Measurements from ENCODE around the gene EPB41.
"Not testable (repeated sequence)": the region's sequence is repeated elsewhere in the genome, so short reads cannot be mapped to it uniquely, and the experiment has no call there.

EPB41 gene

DNA sequence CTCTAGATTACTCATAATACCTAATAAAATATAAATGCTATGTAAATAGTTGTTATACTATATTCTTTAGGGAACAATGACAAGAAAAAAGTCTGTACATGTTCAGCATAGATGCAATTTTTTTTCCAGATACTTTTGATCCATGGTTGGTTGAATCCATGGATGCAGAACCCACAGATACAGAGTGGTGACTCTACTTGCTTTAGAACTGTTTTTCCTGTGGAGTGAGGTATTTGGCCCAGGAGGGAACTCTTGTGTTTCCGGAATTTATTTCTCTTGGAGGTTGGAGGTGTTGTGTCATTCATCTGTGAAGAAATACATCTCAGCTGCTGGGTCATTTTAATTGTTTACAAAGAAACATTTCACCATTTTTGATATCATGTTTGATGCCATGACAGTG, 180.6 kb downstream of the EPB41 start:
- no peak overlapping the region for H3K4me3 ChIP-seq (ENCODE audit: low read depth, low read length)

DNA sequence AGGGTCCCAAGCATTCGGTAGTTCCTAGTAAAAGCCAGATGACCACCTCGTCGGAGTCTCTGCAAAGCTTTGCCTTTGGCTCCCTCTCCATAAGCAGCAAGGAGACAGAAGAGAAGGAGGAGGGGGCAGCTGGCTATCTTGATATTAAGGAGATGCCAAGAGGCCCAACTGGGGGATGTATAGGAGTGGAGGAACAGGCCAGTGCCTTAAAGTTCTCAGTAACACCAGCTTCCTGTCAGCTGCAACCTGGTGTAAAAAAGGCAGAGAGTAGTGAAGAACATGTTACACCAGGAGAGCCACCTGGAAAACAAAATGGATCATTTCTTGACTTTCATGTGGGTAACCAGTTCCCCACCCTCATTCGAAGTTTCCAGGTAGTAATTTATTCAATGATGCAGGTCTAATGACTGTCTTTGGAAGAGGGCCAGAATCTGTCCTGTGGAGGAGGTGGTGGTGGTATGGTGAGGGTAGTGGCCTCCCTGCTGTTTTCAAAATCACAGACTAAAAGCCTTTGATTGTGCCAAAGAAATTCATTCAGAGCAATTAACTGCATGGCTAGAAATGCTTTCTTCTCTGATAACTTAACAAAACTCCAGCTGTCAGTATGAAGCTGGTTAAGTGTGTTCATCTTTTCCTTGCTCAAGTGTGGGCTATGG, 182.0 kb downstream of the EPB41 start:
- no peak overlapping the region for H3K4me3 ChIP-seq (ENCODE audit: low read depth, low read length)

DNA sequence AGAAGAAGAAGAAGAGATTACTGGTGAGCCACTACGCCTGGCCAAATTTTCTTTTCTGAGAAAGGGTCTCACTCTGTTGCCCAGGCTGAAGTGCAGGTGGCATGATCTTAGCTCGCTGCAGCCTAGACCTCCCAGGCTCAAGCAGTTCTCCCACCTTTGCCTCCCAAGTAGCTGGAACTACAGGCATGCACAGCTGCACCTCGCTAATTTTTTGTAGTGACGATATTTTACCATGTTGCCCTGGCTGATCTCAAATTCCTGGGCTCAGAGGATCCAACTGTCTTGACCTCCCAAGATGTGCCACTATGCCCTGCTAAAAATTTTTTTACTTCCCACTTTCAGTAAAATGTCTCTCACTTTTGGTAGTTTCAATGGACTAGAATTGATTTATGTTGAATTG, 184.9 kb downstream of the EPB41 start:
- no peak overlapping the region for H3K4me3 ChIP-seq (ENCODE audit: low read depth, low read length)

DNA sequence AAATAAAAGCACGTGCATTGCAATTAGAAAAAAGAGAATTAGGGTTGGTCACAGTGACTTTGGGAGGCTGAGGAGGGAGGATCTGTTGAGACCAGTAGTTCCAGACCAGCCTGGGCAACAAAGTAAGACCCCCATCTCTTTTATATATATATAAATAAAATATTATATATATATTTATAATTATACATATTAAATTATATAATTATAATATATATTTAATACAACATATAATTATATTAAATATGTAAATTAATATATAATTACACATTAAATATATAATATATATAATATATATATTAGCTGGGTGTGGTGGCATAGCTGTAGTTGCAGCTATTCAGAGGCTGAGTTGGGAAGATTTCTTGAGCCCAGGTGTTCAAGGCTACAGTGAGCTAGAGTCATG, 186.1 kb downstream of the EPB41 start:
- no peak overlapping the region for H3K4me3 ChIP-seq (ENCODE audit: low read depth, low read length)

DNA sequence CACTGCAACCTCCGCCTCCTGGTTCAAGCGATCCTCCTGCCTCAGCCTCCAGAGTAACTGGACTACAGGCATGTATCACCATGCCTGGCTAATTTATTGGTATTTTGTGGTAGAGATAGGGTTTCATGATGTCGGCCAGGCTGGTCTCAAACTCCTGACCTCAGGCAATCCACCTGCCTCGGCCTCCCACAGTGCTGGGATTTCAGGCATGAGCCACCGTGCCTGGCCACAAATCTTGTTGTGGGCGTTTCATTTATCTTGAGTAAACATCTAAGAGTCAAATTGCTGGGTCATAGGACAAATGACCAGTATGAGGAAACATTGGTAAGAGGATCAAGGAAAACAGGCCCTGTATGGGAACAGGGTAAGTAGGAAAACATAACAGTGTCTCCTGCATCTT, 191.5 kb downstream of the EPB41 start:
- H3K4me3 ChIP-seq (ENCODE audit: low read depth, low read length) = no peak overlapping the region

DNA sequence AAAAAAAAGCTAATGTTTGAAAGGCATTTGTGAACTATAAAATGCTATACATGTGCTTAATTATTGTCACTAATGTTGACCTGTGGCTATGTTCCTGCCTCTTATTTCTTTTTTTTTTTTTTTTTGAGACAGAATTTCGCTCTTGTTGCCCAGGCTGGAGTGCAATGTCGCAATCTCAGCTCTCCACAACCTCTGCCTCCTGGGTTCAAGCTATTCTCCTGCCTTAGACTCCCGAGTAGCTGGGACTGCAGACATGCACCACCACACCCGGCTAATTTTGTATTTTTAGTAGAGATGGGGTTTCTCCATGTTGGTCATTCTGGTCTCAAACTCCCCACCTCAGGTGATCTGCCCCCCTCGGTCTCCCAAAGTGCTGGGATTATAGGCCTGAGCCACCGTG, 193.7 kb downstream of the EPB41 start:
- not testable (repeated sequence) for H3K4me3 ChIP-seq (ENCODE audit: low read depth, low read length)

DNA sequence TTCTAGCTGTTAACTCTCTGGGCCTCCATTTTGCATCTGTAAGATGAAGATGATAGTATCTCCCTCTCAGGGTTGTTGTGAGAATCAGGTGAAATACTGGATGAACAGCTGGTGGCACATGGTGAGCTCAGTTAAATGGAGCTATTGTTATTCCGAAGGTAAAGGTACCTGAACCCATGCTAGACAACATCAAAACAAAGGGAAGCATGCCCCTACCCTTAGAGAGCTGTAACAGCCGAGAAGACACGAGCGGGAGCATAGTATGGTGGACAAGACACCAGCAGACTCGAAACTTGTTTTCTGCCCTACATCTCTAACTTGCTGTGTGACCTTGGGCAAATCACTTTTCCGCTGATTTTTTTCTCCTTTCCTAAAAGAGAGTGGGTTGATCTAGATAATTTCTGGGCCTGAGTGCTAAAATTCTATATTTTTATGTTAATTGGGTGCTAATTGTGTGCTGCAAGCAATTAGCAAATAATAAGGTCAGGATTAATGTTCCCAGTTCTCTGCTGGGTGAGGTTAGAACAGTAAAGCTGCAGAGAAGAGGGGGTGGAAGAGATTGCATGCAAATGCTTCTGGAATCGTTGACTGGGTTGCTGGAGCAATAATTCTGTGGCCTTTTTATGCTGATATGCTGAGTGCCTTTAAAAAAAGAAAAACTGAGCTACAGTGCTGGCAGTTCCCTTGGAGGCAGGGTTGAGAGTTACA, 198.5 kb downstream of the EPB41 start:
- H3K4me3 ChIP-seq (ENCODE audit: low read depth, low read length) = no peak overlapping the region

DNA sequence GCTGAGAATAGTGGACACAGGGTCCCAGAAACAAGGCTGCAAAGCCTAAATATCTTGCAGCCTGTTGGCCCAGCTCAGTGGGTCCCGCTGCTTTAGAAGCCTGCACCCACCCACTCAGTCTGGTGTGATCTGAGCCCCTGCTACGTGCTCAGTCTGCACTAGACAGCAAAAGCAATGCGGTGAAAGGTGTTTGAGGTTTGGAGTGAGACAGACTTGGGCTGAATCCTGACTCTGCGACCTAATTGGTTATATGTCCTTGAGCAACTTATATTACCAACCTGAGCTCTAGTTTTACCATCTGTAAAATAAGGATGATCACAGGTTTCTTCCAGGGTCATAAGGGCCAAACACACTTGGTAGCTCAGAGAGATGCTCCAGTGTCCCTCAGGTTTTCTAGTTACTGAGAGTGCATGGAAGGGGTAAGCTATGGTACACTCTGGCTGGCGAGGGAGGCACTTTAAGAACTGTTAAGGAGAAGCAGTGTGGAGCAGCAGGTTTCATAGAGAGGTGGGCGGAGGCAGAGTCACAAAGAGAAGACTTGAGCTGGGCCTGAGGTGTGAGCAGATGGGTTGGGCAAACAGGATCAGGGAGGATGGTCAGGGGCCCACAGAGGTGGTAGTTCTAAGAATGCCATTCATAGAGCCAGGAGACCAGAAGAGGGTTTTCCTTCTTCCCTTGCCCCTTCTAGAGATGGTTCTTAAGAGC, 199.2 kb downstream of the EPB41 start:
- no peak overlapping the region for H3K4me3 ChIP-seq (ENCODE audit: low read depth, low read length)

DNA sequence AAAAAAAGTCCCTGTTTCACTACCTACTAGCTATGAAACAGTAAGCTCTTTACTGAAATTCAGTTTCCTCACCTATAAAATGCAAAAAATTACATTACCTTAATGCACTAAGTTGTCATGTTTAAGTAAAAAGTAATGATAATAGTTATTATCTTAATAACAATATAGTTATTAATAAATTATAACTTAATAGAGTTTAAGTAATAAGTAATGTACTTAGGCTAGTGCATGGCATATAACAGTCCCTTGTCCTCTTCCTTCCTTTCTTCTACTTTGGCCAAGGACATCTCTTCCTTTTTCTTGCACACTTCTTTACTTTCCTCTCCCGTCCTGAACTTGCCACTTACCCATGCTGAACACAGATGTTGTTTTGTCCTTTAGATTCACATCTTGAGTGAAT, 200.3 kb downstream of the EPB41 start:
- H3K4me3 ChIP-seq (ENCODE audit: low read depth, low read length) = no peak overlapping the region

DNA sequence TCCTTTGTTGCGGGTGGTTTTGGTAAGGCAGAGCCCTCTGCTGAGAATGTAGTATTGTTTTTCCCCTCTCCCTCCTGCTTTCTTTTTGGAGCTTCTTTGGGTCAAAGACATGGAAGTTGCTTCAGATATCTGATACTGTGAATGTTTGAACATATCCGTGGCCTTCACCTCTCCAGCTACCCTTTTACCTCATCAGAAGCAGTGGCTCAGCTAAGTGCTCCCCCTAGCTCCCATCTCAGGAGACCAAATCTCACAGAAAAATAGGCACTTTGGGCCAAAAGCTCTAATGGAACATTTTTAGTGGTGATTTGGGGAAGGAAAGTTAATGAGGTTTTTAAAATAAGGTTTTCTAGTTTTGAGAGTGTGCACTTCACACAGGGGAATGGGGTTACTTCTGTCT, 203.0 kb downstream of the EPB41 start:
- no peak overlapping the region for H3K4me3 ChIP-seq (ENCODE audit: low read depth, low read length)

DNA sequence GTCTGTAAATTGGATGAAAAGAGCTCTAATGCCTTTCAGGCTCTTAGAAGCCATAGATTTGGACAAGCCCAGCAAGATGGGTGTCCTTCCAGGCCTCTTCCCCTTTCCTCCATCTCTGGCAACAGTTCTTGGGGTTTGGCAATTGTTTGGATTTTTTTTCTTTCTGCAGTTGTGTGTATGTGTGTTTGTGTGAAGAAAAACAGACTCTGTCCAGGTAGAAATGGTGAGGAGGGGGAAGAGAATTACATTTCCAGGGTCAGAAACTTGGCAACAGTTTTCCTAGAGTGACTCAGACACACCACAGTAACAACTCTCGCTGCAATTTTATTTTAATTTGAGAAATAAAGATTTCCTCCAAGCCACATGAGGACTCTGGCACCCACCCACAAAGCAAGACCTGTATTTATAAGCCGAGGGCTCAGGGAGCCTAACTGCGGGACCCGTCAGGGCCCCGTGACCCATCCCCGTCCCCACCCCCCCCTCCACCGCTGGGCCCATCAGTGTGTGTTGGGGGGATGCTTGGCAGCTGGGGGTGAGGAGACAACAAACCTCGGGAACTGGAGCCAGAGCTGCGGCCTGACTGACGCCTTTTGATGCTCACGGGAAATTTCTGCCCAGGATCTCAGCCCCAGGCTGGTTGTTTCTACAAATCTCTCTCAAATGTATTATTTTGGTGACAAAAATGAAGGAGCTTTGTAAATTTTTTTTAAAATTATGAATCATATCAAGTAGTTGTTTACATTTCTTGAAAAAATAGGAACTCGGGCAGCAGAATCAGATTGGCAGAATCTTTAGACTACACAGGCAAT, 205.0 kb downstream of the EPB41 start:
- H3K4me3 ChIP-seq (ENCODE audit: low read depth, low read length) = no peak overlapping the region

DNA sequence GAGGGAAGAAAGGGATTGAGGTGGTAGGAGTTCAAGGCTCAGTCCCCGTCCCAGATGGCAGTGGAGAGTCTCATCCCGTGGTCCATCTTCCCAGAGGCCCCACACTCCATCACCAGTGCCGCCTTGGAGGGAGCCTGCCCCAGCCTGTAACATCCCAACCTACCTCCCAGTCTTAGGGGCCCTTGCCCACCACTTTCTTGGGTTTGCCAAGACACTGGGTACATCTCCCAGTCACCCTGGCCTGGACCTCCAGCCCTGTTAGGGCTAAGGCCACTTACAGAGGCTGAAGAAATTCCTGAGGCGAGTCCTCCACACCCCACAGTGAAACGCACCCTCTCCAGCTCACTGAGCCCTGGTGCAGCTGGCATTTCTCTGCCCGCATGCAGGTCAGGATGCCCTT, 206.0 kb downstream of the EPB41 start:
- H3K4me3 ChIP-seq (ENCODE audit: low read depth, low read length) = no peak overlapping the region

DNA sequence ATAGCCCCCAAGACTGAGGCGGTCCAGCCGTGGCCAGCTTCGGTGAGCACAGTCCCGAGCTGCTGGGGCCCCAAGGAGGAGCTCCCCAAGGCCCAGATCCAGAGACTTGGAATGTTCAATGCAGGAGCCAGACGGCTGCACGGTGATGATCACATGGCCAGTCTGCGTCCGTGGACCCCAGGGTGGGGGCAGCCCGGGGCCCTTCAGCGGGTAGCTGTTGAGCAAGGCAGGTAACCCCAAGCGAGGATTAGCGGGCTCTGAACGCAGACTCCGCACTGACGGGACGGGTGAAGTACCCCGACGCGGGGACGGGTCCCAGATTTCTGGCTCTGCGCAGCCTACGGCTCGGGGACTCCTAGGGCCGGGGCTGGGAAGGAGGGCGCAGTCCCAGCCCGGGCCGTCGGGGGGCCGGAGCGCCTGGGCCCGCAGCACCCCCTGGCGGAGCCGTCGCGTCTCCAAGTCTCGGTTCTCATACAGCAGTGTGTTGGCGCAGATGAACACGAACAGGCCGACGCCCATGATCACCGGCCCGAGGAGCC, 206.6 kb downstream of the EPB41 start:
- no peak overlapping the region for H3K4me3 ChIP-seq (ENCODE audit: low read depth, low read length)

DNA sequence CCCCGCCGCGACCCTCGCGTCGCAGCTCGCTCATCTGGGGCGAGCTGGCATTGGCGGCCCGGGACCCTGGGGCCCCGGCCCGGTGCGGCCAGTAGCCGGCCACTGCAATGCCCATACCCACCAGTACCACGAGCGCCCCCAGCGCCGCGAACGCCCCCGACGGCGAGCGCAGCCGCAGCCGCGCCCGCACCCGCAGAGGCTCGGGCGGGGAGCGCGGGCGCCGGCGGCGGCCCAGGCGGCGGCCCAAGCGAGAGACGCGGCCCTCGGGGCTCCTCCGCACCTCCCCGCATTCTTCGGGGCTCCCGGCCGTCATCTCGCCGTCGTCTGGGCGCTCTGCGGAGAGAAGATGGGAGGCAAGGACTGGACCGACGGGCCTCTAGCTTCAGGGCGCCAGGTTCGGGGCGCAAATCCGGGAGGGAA, 207.2 kb downstream of the EPB41 start:
- H3K4me3 ChIP-seq (ENCODE audit: low read depth, low read length) = peak overlapping the region; percentile 67

DNA sequence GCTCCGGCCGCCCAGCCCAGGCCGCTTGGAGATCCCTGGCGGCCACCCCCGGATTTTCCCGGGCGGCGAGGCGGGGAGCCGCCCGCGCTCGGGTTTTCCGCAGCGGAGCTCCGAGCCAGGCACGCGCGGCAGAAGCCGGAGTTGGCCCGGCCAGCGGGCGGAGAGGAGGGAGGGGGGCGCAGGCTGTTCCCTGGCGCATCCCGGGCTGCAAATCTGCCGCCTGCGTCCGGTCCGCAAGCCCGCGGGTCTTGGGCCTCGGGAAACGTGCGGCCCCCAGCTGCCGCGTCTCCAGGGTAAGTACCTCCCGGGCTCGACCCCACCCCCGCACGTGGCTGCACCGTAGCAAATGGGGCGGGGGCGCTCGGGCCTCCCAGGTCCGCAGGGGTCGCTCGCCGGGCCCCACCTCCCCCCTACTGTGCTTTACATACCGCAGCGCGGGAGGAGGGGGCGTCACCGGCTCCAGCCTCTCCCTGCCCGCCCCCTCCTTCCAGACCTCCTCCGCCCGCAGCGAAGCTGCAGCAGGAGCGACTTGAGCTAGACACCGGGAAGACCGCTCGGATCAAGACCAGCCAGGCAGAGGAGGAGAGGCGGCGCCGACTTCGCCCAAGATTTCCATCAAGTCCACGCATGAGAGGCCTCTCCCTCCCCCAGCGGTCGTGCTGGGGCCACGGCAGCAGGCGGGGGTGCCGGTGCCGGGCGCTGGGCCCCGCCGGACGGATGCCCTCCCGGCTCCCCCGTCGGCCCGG, 207.7 kb downstream of the EPB41 start:
- H3K4me3 ChIP-seq (ENCODE audit: low read depth, low read length) = peak overlapping the region; percentile 67

DNA sequence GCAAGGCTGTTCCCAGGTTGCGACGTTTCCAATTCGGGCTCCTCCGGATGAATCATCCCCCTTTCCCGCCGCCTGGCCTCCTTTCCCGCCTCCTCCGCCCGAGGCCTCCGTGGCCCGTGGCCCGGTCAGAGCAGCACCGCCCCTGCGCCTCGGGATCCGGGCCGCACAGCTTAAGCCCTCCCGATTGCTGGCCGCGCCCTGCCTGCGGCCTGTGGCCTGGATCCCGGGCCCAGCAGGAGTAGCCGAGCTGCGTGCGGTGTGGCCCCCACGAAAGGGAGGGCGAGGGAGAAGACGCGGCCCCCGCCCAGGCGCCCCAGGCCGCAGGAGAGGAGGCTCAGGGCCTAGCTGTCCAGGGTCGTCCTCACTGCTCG, 208.3 kb downstream of the EPB41 start:
- H3K4me3 ChIP-seq (ENCODE audit: low read depth, low read length) = peak overlapping the region; percentile 67

DNA sequence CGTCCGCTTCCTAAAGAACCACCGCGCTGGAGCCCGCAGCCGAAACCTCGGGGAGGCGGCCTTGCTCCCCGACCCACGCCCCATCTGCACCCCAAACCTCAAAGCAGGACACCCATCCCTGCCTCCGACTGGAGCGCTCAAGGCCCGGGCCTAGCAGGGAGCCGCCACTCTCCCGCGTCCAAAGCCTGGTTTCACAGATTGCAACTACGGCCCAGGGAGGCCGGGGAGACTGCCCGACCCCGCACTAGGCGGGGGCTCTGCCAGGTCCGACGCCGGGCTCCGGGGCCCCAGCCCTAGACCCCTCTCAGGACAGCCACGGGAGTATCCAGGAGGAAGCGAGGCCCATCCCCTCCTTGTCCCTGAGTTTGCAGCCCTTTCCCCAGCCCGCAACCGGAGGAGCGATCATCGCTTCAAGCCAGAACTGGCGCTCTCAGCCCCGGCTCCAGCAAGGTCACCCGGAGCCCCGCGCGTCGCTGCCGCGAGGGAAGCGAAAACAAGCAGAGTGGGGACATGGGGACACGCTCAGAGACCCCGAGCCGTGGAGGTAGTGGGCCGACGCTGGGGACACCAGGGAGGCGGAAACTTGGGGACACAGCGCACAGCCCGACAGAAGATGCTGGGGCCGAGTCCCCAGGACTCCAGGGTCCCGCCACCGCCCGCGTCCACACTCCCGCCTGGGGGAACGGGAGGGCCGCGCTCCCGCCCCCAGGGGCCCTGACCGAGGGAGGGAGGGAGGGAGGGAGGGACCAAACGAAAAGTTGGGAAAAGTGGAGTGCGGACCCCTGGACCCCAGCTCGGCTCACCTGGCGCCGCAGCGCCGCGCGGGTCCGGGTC, 208.9 kb downstream of the EPB41 start:
- peak overlapping the region; percentile 67 for H3K4me3 ChIP-seq (ENCODE audit: low read depth, low read length)

DNA sequence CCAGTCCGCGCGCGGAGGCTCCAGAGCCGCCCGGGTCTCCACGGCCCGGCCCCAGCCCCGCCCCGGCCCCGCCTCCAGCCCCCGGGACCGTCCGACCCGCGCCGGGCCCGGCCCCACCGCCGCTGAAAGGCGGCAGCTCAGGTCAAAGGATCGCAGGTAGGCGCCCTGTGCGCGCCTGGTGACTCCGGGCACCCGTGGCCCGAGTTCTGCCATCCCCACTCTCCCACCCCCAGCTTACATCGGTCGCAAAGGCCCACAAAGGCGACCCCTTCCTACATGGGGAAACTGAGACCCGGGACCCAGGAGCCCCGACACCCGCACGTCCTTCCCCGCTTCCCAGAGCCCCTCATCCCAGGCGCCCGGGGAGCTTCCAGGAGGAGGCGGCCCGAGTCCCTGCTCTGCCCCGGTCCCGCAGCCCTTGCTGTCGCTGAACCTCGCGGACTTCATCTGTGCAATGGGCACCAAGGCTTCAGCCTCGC, 209.6 kb downstream of the EPB41 start, which contains the start of gene TMEM200B:
Gene TMEM200B, minus strand, starts transcription at position 17 of the 479 bp plus-strand sequence. CDS start 2,075 bp downstream, outside the sequence.
- H3K4me3 ChIP-seq (ENCODE audit: low read depth, low read length) = peak within 1 kb of the TSS; percentile 67

All from iPS-11a (cell line).